ENCODE data around the gene SCP2D1. TPM values are rescaled to one million over a fixed set of nuclear protein-coding genes. Genes with fewer than 3 reads are reported as not detected.

SCP2D1 gene
- total RNA-seq, 1 experiment from 2014 or later: not detected

DNA sequence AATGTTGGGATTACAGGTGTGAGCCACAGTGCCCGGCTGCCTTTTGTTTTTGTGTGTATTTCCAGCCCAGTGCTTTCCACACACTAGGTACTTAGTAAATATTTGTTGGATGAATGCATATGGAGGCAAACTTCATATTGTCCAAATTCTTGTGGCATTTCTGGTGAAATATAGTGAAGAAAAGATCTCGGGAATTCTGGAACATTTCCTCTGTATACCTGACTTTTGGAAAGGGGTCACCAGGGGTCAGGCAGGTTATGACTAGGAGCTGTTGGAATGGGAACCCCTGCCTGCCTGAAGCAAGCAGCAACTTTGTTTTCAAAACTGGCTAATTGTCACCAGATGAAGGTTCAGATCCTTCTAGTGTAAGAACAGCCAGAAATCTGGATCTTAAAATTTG, 12.1 kb upstream of the SCP2D1 start:
- no peaks in the 10 kb centered on the region for H3K27me3 ChIP-seq (replicated peaks; ENCODE audit: control insufficient read depth, insufficient read depth, low read length)
- Mint-ChIP-seq H3K9me3 (ENCODE audit: unreplicated experiment) (no peaks in the 10 kb centered on the region), H3K4me1 (ENCODE audit: low read depth, unreplicated experiment) (peaks cover 7% of the 10 kb centered on the region), H3K4me3 (ENCODE audit: unreplicated experiment) (no peak overlapping the region), H3K27ac (ENCODE audit: unreplicated experiment) (no peak overlapping the region), H3K27me3 (ENCODE audit: insufficient read depth, unreplicated experiment) (no peaks in the 10 kb centered on the region), H3K36me3 (ENCODE audit: insufficient read depth, unreplicated experiment) (no peaks in the 10 kb centered on the region)
- H3K9me3 ChIP-seq: no peaks in the 10 kb centered on the region; the same call in none of the 2 replicates
- no peak for DNase-seq
- ChIA-PET POLR2A (interaction anchor here (0.6 kb wide), 1 partner anchor 12 kb away, joined by 7 read pairs; the partner anchor contains the start of gene SCP2D1), CTCF (no interaction called here)
- BruUV-seq (replicated peaks): no TSS peak
- intact Hi-C loops (cut with micrococcal nuclease; ENCODE audit: unreplicated experiment): no loop called here
- H3K4me3 ChIP-seq (ENCODE audit: low read depth, low read length): no peak overlapping the region
- no peaks in the 10 kb centered on the region for H3K4me1 ChIP-seq
- TF ChIP-seq, protein P1, sequence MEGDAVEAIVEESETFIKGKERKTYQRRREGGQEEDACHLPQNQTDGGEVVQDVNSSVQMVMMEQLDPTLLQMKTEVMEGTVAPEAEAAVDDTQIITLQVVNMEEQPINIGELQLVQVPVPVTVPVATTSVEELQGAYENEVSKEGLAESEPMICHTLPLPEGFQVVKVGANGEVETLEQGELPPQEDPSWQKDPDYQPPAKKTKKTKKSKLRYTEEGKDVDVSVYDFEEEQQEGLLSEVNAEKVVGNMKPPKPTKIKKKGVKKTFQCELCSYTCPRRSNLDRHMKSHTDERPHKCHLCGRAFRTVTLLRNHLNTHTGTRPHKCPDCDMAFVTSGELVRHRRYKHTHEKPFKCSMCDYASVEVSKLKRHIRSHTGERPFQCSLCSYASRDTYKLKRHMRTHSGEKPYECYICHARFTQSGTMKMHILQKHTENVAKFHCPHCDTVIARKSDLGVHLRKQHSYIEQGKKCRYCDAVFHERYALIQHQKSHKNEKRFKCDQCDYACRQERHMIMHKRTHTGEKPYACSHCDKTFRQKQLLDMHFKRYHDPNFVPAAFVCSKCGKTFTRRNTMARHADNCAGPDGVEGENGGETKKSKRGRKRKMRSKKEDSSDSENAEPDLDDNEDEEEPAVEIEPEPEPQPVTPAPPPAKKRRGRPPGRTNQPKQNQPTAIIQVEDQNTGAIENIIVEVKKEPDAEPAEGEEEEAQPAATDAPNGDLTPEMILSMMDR (IDR thresholded peaks at IDR 0.05; ENCODE audit: insufficient read depth in 1 of 2, low read depth in 1 of 2, low read length in 1 of 2, severe bottlenecking in 1 of 2, unreplicated experiment in 1 of 2): no peak
- H3K36me3 ChIP-seq (ENCODE audit: control insufficient read depth, insufficient read depth, low read length): no peaks in the 10 kb centered on the region

DNA sequence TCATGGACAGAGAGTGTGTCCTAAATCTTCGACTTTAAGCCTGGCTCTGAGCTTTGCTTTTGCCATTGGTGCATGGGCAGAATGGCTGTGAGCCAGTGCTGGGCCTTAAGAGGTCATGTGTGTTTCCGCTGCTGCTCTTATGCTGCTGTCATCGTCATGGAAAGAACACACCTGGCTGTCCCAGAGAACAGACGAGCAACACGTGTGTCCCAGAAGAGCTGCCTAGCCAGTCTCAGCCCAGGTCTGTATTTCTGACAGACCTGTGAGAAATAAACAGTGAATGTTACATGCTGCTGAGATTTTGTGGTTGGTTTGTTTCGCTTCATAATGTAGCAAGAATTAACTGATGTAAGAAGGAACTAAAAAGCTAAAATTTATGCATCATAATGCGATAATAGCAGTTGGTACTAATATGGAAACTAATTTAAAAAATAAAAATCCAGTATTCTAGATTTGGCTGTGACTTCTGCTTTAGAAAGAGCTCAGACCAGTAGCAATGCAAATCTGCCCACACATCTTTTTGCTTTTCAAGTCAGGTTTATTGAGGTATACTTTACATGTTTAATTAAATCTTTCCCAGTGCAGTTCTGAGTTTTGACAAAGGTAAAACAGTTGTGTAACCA, 11.5 kb upstream of the SCP2D1 start:
- H3K4me1 ChIP-seq: no peaks in the 10 kb centered on the region
- H3K36me3 Mint-ChIP-seq (ENCODE audit: insufficient read depth, unreplicated experiment): no peaks in the 10 kb centered on the region
- H3K27me3 Mint-ChIP-seq (ENCODE audit: insufficient read depth, unreplicated experiment): no peaks in the 10 kb centered on the region
- ChIA-PET POLR2A (no interaction called here), CTCF (interaction anchor here (0.6 kb wide), 1 partner anchor 134 kb away, joined by 3 read pairs; no protein-coding TSS in a partner anchor)
- no peak overlapping the region for H3K27ac Mint-ChIP-seq (ENCODE audit: unreplicated experiment)
- H3K4me1 Mint-ChIP-seq (ENCODE audit: low read depth, unreplicated experiment): peaks cover 7% of the 10 kb centered on the region
- H3K9me3 Mint-ChIP-seq (ENCODE audit: unreplicated experiment): no peaks in the 10 kb centered on the region
- H3K9me3 ChIP-seq: no peaks in the 10 kb centered on the region; the same call in 1 of the 2 replicates
- H3K4me3 Mint-ChIP-seq (ENCODE audit: unreplicated experiment): no peak overlapping the region
- DNase-seq: no peak
- no peaks in the 10 kb centered on the region for H3K27me3 ChIP-seq (replicated peaks; ENCODE audit: control insufficient read depth, insufficient read depth, low read length)
- BruUV-seq (replicated peaks): no TSS peak
- TF ChIP-seq, protein P1 (IDR thresholded peaks at IDR 0.05; ENCODE audit: insufficient read depth in 1 of 2, low read depth in 1 of 2, low read length in 1 of 2, severe bottlenecking in 1 of 2, unreplicated experiment in 1 of 2): no peak
- intact Hi-C loops (cut with micrococcal nuclease; ENCODE audit: unreplicated experiment): no loop called here
- H3K4me3 ChIP-seq (ENCODE audit: low read depth, low read length): no peak overlapping the region
- H3K36me3 ChIP-seq (ENCODE audit: control insufficient read depth, insufficient read depth, low read length): no peaks in the 10 kb centered on the region

DNA sequence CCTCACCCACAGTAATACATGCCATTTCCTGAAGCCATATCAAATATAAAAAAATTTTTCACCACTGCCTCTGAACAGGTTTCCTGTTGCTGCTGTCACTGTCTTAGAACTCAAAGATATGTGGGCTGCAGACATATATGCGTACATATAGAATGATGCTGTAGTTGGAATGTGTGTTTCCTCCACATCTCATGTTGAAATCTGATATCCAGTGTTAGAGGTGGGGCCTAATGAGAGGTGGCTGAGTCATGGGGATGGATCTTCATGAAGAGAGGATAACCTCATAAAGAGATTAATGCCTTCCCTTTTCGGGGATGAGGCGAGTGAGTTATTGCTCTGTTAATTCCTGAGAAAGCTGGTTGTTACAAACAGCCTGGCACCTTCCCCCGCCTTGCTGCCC, 7.7 kb upstream of the SCP2D1 start:
- DNase-seq: no peak
- Mint-ChIP-seq H3K4me1 (ENCODE audit: low read depth, unreplicated experiment) (no peaks in the 10 kb centered on the region), H3K9me3 (ENCODE audit: unreplicated experiment) (no peaks in the 10 kb centered on the region), H3K4me3 (ENCODE audit: unreplicated experiment) (no peak overlapping the region), H3K27me3 (ENCODE audit: insufficient read depth, unreplicated experiment) (no peaks in the 10 kb centered on the region), H3K27ac (ENCODE audit: unreplicated experiment) (no peak overlapping the region), H3K36me3 (ENCODE audit: insufficient read depth, unreplicated experiment) (no peaks in the 10 kb centered on the region)
- POLR2A ChIA-PET: interaction anchor here (0.5 kb wide), 1 partner anchor 54 kb away, joined by 5 read pairs; no protein-coding TSS in a partner anchor
- no peaks in the 10 kb centered on the region for H3K36me3 ChIP-seq (ENCODE audit: control insufficient read depth, insufficient read depth, low read length)
- TF ChIP-seq, protein P1 (IDR thresholded peaks at IDR 0.05; ENCODE audit: insufficient read depth in 1 of 2, low read depth in 1 of 2, low read length in 1 of 2, severe bottlenecking in 1 of 2, unreplicated experiment in 1 of 2): no peak
- CTCF ChIA-PET: no interaction called here
- intact Hi-C loops (cut with micrococcal nuclease; ENCODE audit: unreplicated experiment): no loop called here
- no peaks in the 10 kb centered on the region for H3K27me3 ChIP-seq (replicated peaks; ENCODE audit: control insufficient read depth, insufficient read depth, low read length)
- no peaks in the 10 kb centered on the region; the same call in 1 of the 2 replicates for H3K9me3 ChIP-seq
- no peaks in the 10 kb centered on the region for H3K4me1 ChIP-seq
- no peak overlapping the region for H3K4me3 ChIP-seq (ENCODE audit: low read depth, low read length)
- BruUV-seq (replicated peaks): no TSS peak

Data from Caco-2 (cell line).